ENCODE results near the gene HUS1.
"Not testable (repeated sequence)": the region's sequence is repeated elsewhere in the genome, so short reads cannot be mapped to it uniquely, and the experiment has no call there.

The HUS1 gene

DNA sequence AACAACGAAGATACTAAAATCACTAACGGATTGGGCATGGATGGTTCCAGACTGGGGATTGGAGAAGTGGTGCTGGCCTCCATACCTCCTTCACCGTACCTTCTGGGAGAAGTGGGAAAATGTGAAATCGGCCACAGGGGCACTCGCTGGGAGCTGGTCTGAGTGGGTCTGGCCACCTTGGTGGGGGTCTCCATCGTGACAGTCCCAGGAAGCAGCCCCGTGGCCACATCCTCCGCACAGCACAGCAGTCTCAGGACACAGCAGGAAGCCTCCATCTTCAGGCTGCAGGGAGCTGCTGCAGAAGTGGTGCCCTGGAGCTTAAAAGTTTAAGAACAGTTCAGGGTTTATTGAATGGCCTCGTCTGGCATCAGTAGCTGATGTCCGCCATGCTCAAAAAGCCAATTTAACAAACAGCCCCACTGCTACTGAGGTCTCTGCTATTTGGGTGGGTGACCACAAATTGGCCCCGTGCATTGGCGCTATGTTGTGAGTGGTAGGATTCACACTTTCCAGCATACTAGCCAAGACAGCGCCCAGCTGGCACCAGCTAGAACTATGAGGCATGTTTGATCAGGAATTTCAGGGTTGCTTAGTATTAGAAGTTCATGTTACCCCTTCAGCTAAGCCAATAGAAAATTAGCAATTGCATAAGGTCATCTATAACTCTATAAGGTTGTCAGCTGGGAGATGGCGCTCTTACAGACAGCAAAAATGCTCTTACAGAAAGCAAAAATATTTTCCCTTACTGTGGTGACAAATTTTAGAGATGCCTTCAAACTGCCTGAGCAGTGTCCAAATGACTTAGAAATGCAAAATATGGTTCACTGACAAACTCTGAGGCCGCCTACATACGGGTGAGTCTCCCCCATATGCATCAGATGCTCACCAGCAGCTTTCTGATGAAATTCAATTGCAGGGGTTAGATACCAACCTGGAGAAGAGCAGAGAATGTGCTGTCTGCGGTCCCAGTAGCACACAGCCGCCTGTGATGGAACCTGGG, 48.1 kb downstream of the HUS1 start:
- Histone ChIP-seq H3K4me3 (no peak overlapping the region), H3K4me2 (no peak overlapping the region), H3K27ac (no peak overlapping the region), H3K36me3 (no peaks in the 10 kb centered on the region), H3K27me3 (no peaks in the 10 kb centered on the region), H3K9ac (no peak overlapping the region), H3K9me3 (replicated peaks in 1 of 11) (no peaks in the 10 kb centered on the region; a peak in 1 of 22 replicates), H4K20me1 (no peaks in the 10 kb centered on the region), H3K4me1 (peaks cover 13 to 44% (median 34%) of the 10 kb centered on the region in 10 experiments; a peak in 19 of 20 replicates)
- no peak for TF ChIP-seq Cebpa-rat (IDR thresholded peaks at IDR 0.05)

DNA sequence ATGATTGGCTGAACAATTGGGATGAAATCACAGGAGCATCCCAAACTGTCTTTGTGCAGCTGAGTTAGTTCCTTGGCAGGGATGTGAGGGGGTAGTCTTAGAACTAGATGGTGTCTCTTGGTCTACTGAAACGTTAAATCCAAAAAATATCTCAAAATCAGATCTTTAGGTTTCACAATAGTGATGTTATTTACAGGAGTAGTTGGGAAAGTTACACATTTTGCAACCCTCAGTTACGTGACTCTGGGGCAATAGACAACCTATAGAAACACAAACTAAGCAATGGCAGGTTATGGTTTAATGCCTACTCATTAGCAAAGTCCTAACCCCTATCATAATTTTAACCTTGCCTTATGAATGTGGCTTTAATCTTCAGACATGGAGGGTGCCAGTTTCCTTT, 55.1 kb downstream of the HUS1 start:
- Histone ChIP-seq H4K20me1 (no peaks in the 10 kb centered on the region), H3K9ac (no peak overlapping the region), H3K9me3 (replicated peaks in 1 of 11) (peaks cover 0 to 20% (median 16%) of the 10 kb centered on the region in 11 experiments; a peak in 16 of 22 replicates), H3K4me3 (no peak overlapping the region), H3K27me3 (no peaks in the 10 kb centered on the region), H3K27ac (no peak overlapping the region), H3K4me1 (peaks cover 0 to 14% (median 10%) of the 10 kb centered on the region in 10 experiments; a peak in 13 of 20 replicates), H3K4me2 (no peak overlapping the region), H3K36me3 (no peaks in the 10 kb centered on the region)
- no peak for TF ChIP-seq Cebpa-rat (IDR thresholded peaks at IDR 0.05)

DNA sequence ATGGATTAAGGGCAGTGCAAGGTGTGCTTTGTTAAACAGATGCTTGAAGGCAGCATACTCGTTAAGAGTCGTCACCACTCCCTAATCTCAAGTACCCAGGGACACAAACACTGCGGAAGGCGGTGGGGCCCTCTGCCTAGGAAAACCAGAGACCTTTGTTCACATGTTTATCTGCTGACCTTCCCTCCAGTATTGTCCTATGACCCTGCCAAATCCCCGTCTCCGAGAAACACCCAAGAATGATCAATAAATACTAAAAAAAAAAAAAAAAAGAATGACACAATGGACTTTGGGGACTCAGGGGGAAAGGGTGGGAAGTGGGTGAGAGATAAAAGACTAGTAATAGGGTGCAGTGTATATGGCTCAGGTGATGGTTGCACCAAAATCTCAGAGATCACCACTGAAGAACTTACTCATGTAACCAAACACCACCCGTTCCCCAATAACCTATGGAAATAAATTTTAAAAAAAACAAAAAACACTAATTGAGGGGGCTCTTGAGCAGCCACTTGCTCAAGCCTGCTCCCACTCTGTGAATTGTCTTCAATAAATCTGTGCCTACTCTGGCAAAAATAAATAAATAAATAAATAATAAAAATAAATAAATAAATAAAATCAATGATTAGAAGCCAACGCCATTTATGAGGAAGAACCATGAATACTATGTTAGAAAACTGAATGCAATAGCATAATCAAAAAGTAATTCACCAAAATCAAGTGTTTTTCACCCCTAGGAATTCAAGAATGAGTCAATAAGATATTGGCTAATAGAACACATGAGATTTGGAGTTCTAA, 56.1 kb downstream of the HUS1 start:
- not testable (repeated sequence) for H3K4me1 ChIP-seq, H3K27me3 ChIP-seq, H3K9ac ChIP-seq, H3K27ac ChIP-seq, H4K20me1 ChIP-seq, H3K4me2 ChIP-seq, H3K4me3 ChIP-seq, H3K36me3 ChIP-seq
- peaks cover 0 to 20% (median 18%) of the 10 kb centered on the region in 11 experiments; a peak in 16 of 22 replicates for H3K9me3 ChIP-seq (replicated peaks in 1 of 11)

DNA sequence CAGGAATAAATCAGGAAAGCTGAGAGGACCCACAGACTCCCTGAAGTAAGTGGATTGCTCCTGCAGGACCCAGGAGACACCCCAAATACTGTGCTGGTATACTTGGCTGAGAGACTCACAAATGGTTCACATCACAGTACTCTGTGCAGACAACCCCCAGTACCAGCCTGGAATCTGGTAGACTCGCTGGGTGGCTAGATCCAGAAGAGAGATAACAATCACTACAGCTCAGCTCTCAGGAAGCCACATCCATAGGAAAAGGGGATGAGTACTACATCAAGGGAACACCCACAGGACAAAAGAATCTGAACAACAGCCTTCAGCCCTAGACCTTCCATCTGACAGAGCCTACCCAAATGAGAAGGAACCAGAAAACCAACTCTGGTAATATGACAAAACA, 62.9 kb downstream of the HUS1 start:
- H3K27me3 ChIP-seq, H3K4me2 ChIP-seq, H3K36me3 ChIP-seq, H3K4me3 ChIP-seq, H3K27ac ChIP-seq, H4K20me1 ChIP-seq, H3K9ac ChIP-seq: not testable (repeated sequence)
- Histone ChIP-seq H3K4me1 (peaks cover 6 to 11% (median 10%) of the 10 kb centered on the region in 10 experiments; a peak in 16 of 20 replicates), H3K9me3 (replicated peaks in 1 of 11) (peaks cover 0 to 20% (median 3%) of the 10 kb centered on the region in 11 experiments; a peak in 6 of 22 replicates)

DNA sequence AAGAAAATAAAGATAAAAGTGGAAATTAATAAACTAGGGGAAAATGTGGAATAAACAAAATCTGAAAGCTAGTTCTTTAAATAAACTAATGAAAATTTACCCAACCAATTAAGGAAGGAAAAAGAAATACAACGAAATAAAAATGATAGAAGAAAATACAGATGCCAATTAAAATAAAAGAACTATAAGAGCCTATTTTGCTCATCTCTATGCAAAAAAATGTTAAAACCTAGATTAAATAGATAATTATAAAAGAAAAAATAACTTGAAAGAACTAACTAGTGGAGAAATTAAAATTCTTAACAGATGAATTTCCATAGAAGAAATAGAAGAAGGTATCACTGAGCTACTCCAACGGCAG, 63.8 kb downstream of the HUS1 start:
- no peak overlapping the region for H3K4me2 ChIP-seq
- H3K9ac ChIP-seq = no peak overlapping the region
- no peaks in the 10 kb centered on the region for H3K27me3 ChIP-seq
- H3K9me3 ChIP-seq (replicated peaks in 1 of 11) = peaks cover 0 to 16% (median 3%) of the 10 kb centered on the region in 11 experiments; a peak in 5 of 22 replicates
- no peak for TF ChIP-seq Cebpa-rat (IDR thresholded peaks at IDR 0.05)
- H3K4me1 ChIP-seq = peaks cover 6 to 11% (median 10%) of the 10 kb centered on the region in 10 experiments; a peak in 16 of 20 replicates
- no peaks in the 10 kb centered on the region for H3K36me3 ChIP-seq
- no peaks in the 10 kb centered on the region for H4K20me1 ChIP-seq
- H3K4me3 ChIP-seq = no peak overlapping the region
- H3K27ac ChIP-seq = no peak overlapping the region

DNA sequence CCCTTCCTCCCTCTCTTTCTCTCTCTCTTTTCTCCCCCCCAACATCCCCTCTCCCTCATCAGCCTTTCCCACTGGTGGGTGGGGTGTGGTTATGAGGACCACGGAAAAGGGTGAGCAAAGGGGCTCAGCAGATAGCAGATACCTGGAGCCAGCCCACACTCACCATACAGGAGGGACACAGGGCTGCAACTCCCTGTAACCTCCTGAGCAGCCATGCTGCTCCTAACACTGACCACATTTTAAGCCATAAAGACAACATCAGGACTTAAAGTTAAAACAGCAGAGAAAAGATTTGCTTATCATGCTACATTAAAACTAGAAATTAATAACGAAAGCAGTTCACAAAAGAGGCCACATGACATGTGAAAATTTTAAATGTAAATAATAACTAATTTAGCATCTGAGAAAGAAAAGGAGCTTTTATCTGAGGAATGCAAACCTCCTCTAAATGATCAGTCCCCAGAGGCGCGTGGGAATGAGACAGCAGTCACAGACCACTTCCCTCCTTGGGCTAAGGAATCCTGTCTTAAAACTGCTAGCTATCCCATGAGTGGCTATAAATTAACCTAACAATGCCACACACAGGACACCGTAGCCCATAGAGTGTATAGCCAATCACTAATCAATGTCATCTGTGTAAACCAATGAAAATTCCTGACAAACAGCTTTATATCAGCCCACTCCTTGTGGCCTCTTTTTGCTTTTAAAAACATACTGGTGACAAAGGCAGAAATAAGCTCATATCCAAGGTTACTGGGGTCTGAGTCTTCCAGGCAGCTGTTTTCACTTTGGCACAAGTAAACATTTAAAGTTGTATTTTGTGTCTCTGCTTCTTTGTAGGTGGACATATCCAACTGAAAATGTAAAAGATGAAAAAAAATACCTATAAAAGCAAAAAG, 64.4 kb downstream of the HUS1 start:
- Histone ChIP-seq H3K4me1 (peaks cover 6 to 11% (median 10%) of the 10 kb centered on the region in 10 experiments; a peak in 16 of 20 replicates), H3K36me3 (no peaks in the 10 kb centered on the region), H3K9me3 (replicated peaks in 1 of 11) (peaks cover 0 to 13% (median 3%) of the 10 kb centered on the region in 11 experiments; a peak in 4 of 22 replicates), H3K9ac (0 out of 22 replicates have a peak overlapping the region, but pooled peaks of 1 of the 11 experiments have one; percentile 26), H3K27ac (no peak overlapping the region), H3K27me3 (no peaks in the 10 kb centered on the region), H3K4me2 (peak overlapping the region; percentile 22 to 51 (median 32); a peak in 21 of 22 replicates), H4K20me1 (no peaks in the 10 kb centered on the region), H3K4me3 (no peak overlapping the region)
- no peak for TF ChIP-seq Cebpa-rat (IDR thresholded peaks at IDR 0.05)
